GM21723 (cell line): Measurements from ENCODE around the gene GPSM3.

Source experiments
- ATAC-seq: cut with Tn5 transposase; IDR thresholded peaks from one replicate; pipeline ENCODE4 v1.9.1; 2021; ENCODE audit warnings: mild to moderate bottlenecking, moderate library complexity; ENCODE audit not compliant: unreplicated experiment

Gene GPSM3

DNA sequence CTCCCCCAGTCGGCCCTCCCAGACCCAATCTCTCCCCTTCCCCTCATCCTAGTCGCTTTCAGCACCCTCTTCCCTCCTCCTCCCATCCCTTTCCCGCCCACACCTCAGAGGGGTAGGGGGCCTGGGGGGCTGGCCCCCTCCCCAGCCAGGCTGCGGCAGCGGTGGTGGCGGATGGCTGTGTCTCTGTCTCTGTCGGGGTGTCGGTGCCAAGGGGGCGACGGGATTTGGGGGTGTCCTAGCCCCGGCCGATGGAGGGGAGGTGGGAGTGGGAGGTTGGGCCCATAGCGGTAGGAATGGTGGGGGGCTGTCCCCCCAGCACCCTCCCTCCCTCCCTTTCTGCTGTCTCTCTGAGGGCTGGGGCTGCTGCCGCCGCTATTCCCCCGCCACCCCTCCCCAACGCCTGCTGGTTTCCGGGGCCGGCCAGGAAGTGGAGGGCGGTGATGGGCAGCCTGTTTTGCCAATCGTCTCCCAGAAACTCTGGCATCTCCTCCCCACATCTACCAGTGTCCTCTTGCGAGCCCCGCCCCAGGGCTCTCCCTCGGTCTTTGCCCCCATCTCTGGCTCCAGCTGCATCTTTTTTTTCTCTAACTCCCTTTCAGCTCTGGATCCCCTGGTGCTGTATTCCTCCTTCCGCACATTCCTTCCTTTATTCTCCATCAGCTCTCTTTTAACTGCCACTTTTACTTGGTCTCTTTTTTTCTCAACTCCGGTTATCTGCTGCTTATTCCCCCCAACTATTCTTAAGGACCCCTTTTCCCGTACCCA lies 16.6 kb downstream of the GPSM3 start, which contains the start of gene AGPAT1:
Gene AGPAT1, minus strand, starts transcription at position 374 of the 765 bp plus-strand sequence. CDS start 4,588 bp downstream, outside the sequence.
- peak; percentile 47 for ATAC-seq

DNA sequence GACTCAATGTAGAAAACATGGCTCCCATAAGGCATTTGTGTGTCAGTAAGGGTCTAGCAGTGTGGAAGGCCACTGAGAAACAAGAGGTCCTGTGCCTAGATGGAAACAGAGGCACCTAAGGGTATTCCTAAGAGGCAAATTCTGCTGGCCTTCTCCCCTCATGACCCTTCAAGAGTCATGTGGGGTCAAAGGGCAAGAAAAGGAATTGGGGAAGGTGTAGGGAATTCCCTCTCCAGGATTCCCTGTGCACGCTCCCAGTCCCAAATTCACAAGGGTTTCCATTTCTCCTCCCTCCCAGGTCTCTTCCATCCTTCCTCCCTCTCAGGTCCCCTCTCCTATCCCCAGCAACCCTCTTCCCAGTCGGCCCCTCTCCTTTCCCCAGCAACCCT lies 17.1 kb downstream of the GPSM3 start:
- ATAC-seq: no peak

DNA sequence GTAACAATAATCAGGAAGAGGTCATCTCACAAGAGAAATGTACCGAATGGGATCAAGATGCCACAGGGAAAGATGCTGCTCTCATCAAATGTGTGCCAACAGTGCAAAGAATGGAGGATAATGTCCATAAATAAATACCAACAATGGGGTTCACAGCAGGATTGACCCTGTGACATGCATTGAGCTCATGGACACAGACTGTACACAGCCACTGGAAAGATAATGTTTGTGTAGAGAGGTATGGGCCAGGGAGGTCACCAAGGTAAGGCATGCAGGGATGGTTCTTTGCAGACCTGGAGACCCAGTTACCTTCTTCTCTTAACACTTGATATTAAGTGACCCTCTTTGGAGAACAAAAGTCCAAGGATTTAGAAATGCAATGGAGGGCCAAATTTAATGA lies 18.0 kb downstream of the GPSM3 start:
- ATAC-seq: no peak

GRCh38 chr6:32173051-32173727 lies 19.3 kb downstream of the GPSM3 start:
- ATAC-seq: no peak

GRCh38 chr6:32171234-32171633 lies 21.2 kb downstream of the GPSM3 start:
- ATAC-seq: no peak

GRCh38 chr6:32170294-32170693 lies 22.1 kb downstream of the GPSM3 start:
- no peak for ATAC-seq

- ATAC-seq: no peak
Measured at GRCh38 chr6:32168807-32169591, 23.4 kb downstream of the GPSM3 start.

GRCh38 chr6:32168350-32168749 lies 24.1 kb downstream of the GPSM3 start:
- ATAC-seq: no peak

DNA sequence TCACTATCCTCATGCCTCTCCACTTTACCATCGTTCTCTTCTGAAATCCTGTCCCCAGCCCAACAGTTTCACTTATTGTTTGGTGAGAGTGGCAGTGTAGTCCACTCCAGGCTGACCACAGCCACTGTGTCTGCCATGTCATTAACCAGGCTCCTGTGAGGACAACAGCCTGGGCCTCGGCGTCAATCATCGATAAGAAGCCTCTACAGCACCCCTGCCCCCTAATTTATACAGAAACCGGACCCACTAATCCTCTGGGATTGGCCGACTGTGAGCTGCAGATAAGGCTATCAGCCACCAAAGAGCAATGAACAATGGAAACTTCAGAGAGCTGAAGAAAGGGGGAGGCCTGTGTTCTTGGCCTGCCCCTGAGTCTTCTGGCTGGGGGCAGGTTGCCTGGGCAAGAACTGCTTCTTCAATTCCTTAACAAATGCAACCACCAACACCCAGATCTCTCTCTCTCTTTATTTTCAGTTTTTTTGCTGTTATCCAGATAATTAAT lies 24.6 kb downstream of the GPSM3 start:
- ATAC-seq: no peak

DNA sequence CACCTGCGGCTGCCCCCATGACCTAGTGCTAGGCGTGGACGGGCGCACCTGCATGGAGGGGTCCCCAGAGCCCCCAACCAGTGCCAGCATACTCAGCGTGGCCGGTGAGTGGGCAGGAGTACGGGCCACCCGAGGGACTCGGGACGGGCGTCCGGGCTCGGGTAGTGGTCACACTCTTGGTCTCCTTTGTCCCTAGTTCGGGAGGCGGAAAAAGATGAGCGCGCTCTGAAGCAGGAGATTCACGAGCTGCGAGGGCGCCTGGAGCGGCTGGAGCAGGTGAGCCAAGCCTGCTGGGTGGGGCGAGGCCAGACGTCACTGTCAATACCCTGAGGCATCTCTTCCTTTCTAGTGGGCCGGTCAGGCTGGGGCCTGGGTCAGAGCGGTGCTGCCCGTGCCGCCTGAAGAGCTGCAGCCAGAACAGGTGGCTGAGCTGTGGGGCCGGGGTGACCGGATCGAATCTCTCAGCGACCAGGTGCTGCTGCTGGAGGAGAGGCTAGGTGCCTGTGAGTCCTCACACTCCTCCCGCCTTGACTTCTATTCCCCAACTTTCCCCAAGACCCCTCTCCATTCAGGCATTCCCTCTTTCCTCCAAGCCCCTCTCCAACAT lies 25.2 kb downstream of the GPSM3 start:
- no peak for ATAC-seq

GRCh38 chr6:32166411-32167061 lies 25.9 kb downstream of the GPSM3 start:
- no peak for ATAC-seq

DNA sequence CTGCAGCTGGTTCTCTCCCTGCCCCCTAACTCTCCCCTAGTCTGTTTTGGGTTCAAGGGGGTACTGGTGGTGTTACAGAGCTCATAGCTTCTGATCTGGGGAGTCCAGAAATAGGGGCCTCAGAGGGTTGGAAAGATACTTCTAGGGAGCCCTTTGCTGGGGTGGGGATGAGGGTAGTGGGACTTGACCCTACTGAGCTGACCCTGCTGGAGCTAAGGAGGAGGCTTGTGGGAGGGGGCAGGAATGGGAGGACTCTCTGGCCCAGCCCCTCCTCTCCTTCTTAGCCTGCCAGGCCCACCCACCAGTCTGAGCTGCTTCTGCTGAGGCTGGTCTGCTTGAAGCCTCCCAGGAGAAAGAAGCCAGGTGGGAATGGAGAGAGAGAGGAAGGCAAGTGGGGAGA lies 28.1 kb downstream of the GPSM3 start, which contains the start of gene EGFL8:
Gene EGFL8, plus strand, starts transcription at position 301 of the 400 bp plus-strand sequence. CDS start 1,571 bp downstream, outside the sequence.
- no peak for ATAC-seq

DNA sequence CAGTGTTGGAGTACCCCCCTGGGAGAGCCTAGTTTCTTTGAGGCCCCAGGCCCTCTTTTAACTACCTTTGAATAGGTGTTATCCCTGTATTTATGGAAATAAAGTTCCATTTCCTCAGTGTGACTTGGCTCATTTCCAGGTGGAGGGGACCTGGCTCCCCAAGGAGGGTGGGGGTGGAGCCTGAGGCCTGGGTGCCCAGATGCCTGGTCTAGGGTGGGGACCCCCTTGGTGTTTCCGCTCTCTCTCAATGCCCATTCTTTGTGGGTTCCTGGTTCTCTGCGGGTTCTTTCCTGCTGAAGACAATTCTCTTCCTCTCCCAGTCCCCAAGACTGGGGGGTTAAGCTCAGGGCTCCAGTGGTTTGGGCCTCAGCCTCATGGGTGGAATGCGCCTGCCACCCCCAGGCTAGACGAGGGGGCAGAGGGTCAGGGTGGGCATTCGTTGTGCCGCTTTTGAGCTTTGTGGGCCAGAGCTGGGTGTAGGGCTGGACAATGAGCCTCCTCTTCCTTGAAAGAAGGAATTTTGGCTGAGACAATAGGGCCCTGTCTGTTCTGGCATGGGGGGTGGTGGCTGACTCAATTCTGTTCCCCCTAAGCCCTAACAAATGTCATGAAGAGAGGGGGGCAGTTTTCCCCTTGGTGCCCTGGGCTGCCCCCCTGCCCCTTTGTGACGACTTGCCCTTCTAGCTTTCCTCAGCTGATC lies 28.7 kb downstream of the GPSM3 start:
- ATAC-seq: no peak

- ATAC-seq: no peak
Measured at GRCh38 chr6:32158052-32158451, 34.4 kb downstream of the GPSM3 start.

DNA sequence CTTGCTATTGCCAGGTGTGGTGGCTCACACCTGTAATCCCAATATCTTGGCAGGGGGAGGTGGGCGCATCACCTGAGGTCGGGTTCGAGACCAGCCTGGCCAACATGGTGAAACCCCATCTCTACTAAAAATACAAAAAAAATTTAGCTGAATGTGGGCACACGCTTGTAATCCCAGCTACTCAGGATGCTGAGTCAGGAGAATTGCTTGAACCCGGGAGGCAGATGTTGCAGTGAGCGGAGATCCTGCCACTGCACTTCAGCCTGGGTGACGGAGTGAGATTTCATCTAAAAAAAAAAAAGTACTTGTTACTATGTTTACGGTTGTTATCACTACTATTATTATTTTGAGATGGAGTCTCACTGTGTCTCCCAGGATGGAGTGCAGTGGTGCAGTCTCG lies 35.6 kb downstream of the GPSM3 start:
- no peak for ATAC-seq

- peak; percentile 73 for ATAC-seq
Measured at GRCh38 chr6:32154514-32155161, 37.8 kb downstream of the GPSM3 start.

DNA sequence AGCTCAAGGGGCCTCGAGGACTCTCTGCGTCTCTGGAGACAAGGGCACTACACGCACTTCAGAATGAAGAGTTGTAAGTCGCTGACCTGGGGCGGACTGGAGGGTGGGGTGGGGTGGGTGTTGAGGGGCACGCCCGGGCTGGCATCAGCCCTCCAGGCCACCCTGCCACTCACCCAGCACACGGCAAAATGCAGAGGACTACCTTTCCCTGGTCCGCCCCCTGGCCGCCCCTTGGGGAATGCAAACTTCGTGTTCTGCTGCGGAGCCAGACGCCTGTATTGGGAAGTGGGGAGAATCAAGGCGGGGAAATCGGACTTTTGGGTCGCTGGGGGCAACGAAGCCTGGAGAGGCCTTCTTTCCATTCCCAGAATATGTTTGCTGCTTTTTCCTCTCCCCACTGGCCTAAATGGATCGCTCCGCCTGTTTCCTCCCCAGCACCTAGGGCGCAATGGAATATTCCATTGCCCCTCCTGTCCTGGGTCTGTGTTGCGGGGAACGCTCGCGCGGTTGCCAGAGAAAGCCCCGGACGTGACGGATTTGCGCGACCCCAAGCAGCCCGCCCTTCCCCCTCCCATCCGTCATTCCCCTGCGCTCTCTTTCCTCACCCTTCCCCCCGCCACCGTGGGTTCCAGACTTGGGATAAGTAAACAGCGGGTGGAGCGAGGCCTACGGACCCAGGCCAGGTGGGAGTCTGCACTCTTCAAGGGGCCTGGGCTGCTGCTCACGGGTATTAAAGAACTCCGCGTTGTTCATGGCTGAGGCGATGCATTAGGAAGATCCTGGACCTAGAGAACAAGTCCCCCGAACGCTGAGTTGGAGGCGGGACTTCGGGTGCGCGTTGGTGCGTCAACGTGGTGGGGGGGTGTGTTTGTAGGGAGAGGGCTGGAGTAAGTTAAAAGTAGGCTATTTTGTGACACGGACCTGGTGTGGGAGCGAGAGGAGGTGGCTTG lies 38.6 kb downstream of the GPSM3 start, which contains the start of gene PPT2:
Gene PPT2, plus strand, starts transcription at position 578 of the 950 bp plus-strand sequence. CDS start 454 bp downstream, outside the sequence.
- ATAC-seq: peak; percentile 31
